A673 (cell line): ENCODE results near the gene ACOXL. TPM values are rescaled to one million over a fixed set of nuclear protein-coding genes. Genes with fewer than 3 reads are reported as not detected.

Experiments used
- BruUV-seq: library from RNA; stranded (reverse); fragments of 400-500 nt; replicated peaks from 2 replicates; lab custom pipeline; 2021; lab: Mats Ljungman, UMichigan
- CTCF ChIA-PET: fragments of 300-600 bp; sonication (Branson Sonifier 250); formaldehyde crosslinking; loops from one replicate; lab custom pipeline; 2022; ENCODE audit warnings: antibody characterized with exemption; lab: Charles Lee
- POLR2A ChIA-PET: fragments of 300-600 bp; sonication (Branson Sonifier 250); formaldehyde crosslinking; loops from one replicate; lab custom pipeline; 2022; ENCODE audit warnings: antibody characterized with exemption; ENCODE audit not compliant: low non-redundant PET; lab: Charles Lee
- DNase-seq: peaks from one replicate; pipeline ENCODE4 v3.0.0-alpha.2; 2015; ENCODE audit warnings: low spot score
- H3K27ac ChIP-seq: fragments of 200-600 bp; sonication (generic); 2 replicates; pipeline ENCODE4 v1.5.1; 2016; ENCODE audit warnings: mixed run types, low read depth, mild to moderate bottlenecking, mixed read lengths, antibody characterized with exemption, low read length; ENCODE audit not compliant: poor library complexity, severe bottlenecking
- H3K27me3 ChIP-seq: fragments of 200-600 bp; sonication (generic); replicated peaks from 2 replicates; pipeline ENCODE4 v1.6.1; 2017; ENCODE audit warnings: mixed run types, low read depth, mild to moderate bottlenecking, mixed read lengths, antibody characterized with exemption, low read length; ENCODE audit not compliant: insufficient read depth, poor library complexity
- H3K36me3 ChIP-seq: fragments of 200-600 bp; sonication (generic); 2 replicates; pipeline ENCODE4 v1.6.1; 2016; ENCODE audit warnings: mixed run types, mild to moderate bottlenecking, mixed read lengths, antibody characterized with exemption, low read length; ENCODE audit not compliant: insufficient read depth, poor library complexity, severe bottlenecking
- H3K4me1 ChIP-seq: fragments of 200-600 bp; sonication (generic); 2 replicates; pipeline ENCODE4 v1.6.1; 2017; ENCODE audit warnings: mixed run types, mild to moderate bottlenecking, mixed read lengths, antibody characterized with exemption, low read length; ENCODE audit not compliant: insufficient read depth, poor library complexity, severe bottlenecking
- H3K4me3 ChIP-seq: fragments of 200-600 bp; sonication (generic); 2 replicates; pipeline ENCODE4 v1.5.1; 2016; ENCODE audit warnings: low read depth, mixed run types, mild to moderate bottlenecking, mixed read lengths, low read length; ENCODE audit not compliant: poor library complexity, severe bottlenecking
- H3K9me3 ChIP-seq: fragments of 200-600 bp; sonication (generic); 2 replicates; pipeline ENCODE4 v1.6.1; 2016; ENCODE audit warnings: mixed run types, low read depth, mild to moderate bottlenecking, mixed read lengths, antibody characterized with exemption, low read length; ENCODE audit not compliant: poor library complexity, severe bottlenecking
- CTCF ChIP-seq: fragments of 300-800, 200-600 bp; sonication (generic); conservative IDR thresholded peaks from 2 replicates; pipeline ENCODE4 v1.5.1; 2017; ENCODE audit warnings: low read depth, mild to moderate bottlenecking, antibody characterized with exemption, low read length, moderate library complexity, mixed read lengths
- EZH2 ChIP-seq: fragments of 200-600 bp; sonication (generic); IDR thresholded peaks from 2 replicates; pipeline ENCODE4 v1.6.1; 2017; ENCODE audit warnings: borderline replicate concordance, low read depth, mild to moderate bottlenecking, mixed read lengths, antibody characterized with exemption, low read length; ENCODE audit not compliant: poor library complexity, severe bottlenecking
- intact Hi-C: fragments of 100-400 bp; cut with micrococcal nuclease; formaldehyde crosslinking; loops from one replicate; pipeline ENCODE4 v1.10.0; 2022; ENCODE audit not compliant: unreplicated experiment
- total RNA-seq: library from RNA; stranded (reverse); gene quantifications from 2 replicates; pipeline ENCODE4 v1.2.3, GENCODE V29; 2021

Gene ACOXL
- total RNA-seq, 1 experiment from 2014 or later, result not detected

GRCh38 chr2:110832740-110833139 is 100.4 kb downstream of the ACOXL start:
- DNase-seq, result peak; percentile 7
- H3K4me3 ChIP-seq, result no peak overlapping the region
- peak; percentile 40; the same call in 1 of the 2 replicates for TF ChIP-seq CTCF
- TF ChIP-seq EZH2, result no peak
- no peaks in the 10 kb centered on the region for H3K4me1 ChIP-seq
- intact Hi-C loops, result no loop called here
- H3K9me3 ChIP-seq, result no peaks in the 10 kb centered on the region
- CTCF ChIA-PET, result no interaction called here
- H3K36me3 ChIP-seq, result no peaks in the 10 kb centered on the region
- no peak overlapping the region for H3K27ac ChIP-seq
- peaks cover 26% of the 10 kb centered on the region for H3K27me3 ChIP-seq
- no TSS peak for BruUV-seq
- POLR2A ChIA-PET, result no interaction called here

GRCh38 chr2:110834134-110834827 is 101.9 kb downstream of the ACOXL start:
- POLR2A ChIA-PET, result no interaction called here

GRCh38 chr2:110836671-110837070 is 104.3 kb downstream of the ACOXL start:
- TF ChIP-seq EZH2 (no peak), CTCF (no peak)
- BruUV-seq, result no TSS peak
- Histone ChIP-seq H3K9me3 (no peaks in the 10 kb centered on the region), H3K4me1 (peaks cover 11% of the 10 kb centered on the region), H3K27ac (no peak overlapping the region), H3K4me3 (no peak overlapping the region), H3K27me3 (peaks cover 14% of the 10 kb centered on the region), H3K36me3 (no peaks in the 10 kb centered on the region)
- ChIA-PET CTCF (no interaction called here), POLR2A (no interaction called here)
- intact Hi-C loops, result no loop called here
- DNase-seq, result no peak

More at GRCh38 chr2:110834134-110834827, 101.9 kb downstream of the ACOXL start:
- Histone ChIP-seq H3K27ac (no peak overlapping the region), H3K27me3 (peaks cover 19% of the 10 kb centered on the region), H3K4me3 (no peak overlapping the region), H3K36me3 (no peaks in the 10 kb centered on the region), H3K9me3 (no peaks in the 10 kb centered on the region), H3K4me1 (peaks cover 9% of the 10 kb centered on the region)
- CTCF ChIA-PET, result no interaction called here
- no peak for DNase-seq
- TF ChIP-seq EZH2 (no peak), CTCF (no peak)
- no TSS peak for BruUV-seq
- intact Hi-C loops, result no loop called here
